HuH-7 (cell line): Measurements from ENCODE around the gene UQCRC2.
"Not testable (repeated sequence)": the region's sequence is repeated elsewhere in the genome, so short reads cannot be mapped to it uniquely, and the experiment has no call there.

Source experiments
- DNase-seq: peaks from one replicate; pipeline ENCODE4 v3.0.0; 2011; ENCODE audit warnings: low spot score

Gene UQCRC2

GRCh38 chr16:22010902-22011301, 57.7 kb downstream of the UQCRC2 start:
- no peak for DNase-seq

DNA sequence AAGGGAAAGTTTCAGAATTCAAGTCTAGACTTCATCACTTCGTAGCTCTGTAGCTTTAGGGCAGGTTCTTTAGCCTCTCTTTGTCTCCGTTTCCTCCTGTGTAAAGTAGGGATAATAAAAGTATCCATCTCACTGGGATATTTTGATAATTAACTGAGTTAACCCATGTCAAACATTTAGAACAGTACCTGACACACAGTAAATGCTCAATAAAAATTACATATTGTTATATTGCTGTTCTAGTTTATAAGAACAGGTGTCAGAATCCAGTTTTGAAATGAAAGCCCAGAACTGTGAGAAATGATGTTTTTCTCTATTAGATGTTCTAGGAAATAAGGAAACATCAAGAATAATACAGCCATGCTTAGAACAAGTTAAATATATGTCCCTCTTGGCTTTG, 59.1 kb downstream of the UQCRC2 start:
- no peak for DNase-seq

DNA sequence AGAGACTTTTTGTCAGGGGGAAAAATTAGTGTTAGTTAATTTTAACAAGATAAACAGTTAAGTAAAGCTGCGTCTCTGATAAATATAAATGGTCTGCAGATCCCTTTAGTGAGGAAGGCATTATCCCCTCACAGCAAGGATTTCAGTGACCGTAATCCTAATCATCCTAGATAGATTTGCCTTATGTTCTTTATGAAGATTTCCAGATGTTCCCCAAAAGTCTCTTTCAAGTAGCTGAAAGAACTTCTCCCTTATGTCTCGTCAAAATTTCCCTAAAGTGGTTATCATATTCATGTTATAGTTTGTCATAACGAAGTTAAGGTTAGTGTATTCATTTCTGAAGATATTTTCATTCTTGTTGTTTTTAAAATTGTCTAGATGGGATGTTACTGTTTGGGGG, 60.3 kb downstream of the UQCRC2 start:
- no peak for DNase-seq

DNA sequence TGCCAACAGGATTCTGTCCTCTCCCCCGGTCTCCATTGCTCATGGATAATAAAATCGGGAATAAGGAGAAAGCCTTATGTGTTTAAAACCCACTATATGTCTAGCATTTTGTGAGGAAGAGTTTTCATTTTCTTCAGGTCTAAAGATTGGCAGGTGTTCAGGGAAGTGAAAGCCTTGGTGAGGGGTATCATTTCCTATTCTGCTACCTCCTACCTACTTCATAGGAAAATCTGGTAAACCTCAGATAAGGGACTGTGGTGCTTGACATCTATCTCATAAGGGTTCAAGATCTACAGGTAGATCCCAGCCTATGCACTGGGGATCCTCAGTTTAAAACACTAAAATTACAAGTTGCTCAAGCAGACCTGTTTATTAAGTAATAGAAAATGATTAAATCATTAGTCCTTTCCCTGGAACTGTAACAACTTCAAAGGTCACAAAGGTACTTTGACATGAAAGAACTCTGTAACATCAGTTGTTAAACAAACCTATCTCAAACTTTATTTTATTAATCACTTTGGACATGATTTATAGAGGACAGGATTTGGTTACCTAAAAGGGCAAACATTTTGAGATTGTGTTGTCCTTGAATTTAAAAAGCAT, 61.2 kb downstream of the UQCRC2 start:
- no peak for DNase-seq

DNA sequence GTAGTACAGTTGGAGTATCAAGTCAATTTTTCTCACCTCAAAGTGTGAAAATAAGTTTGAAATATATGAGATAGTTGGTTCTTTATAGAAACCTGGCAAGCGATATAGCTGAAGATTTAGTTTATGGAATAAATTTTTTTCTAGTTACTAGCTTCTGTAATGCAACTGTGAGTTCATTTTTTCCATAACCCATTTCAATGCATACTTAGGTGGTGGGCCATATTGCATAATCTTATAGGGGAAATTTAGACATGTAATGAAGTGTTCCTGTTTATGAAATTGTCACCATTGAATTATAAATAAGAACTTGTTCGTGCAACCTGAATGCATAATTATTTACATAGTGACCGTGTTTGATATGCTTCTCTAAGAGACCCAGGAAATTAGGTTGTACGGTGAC, 63.8 kb downstream of the UQCRC2 start:
- DNase-seq: no peak

- no peak for DNase-seq
These were observed 65.4 kb downstream of the UQCRC2 start for GRCh38 chr16:22018559-22018958.

GRCh38 chr16:22022151-22022550, 69.0 kb downstream of the UQCRC2 start:
- DNase-seq: no peak

- DNase-seq: no peak
These were observed 70.3 kb downstream of the UQCRC2 start for GRCh38 chr16:22023505-22023904.

DNA sequence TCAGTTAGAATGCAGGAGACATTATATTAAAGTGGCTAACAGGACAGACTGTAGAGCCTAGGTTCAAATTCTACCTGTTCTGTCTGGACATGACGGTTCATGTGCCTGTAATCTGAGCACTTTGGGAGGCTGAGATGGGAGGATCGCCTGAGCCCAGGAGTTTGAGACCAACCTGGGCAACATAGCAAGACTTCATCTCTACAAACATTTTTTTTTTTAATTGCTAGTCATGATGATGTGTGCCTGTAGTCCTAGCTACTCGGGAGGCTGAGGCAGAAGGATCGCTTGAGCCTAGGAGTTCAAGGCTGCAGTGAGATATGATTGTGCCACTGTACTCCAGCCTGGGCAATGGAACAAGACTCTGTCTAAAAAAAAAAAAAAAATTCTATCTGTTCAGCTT, 71.6 kb downstream of the UQCRC2 start:
- DNase-seq: not testable (repeated sequence)

DNA sequence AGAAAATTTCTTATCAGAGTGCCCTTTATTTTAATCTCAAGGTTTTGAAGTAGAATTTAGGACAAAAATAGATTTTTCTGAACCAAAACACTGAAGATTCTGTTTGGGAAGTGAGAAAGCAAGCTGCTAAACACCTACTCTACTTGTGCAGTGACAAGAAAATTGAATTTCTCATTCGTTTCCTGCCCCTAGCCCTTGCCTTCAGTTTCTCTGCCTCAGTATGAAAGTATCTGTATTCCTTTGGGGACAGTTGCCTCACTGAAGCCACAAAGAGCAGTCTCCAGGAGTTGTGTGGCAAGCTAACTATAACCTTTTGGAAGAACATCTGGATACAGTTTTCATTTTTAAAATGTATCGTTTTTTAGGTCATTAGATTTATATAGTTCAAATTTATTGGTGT, 74.5 kb downstream of the UQCRC2 start:
- no peak for DNase-seq

DNA sequence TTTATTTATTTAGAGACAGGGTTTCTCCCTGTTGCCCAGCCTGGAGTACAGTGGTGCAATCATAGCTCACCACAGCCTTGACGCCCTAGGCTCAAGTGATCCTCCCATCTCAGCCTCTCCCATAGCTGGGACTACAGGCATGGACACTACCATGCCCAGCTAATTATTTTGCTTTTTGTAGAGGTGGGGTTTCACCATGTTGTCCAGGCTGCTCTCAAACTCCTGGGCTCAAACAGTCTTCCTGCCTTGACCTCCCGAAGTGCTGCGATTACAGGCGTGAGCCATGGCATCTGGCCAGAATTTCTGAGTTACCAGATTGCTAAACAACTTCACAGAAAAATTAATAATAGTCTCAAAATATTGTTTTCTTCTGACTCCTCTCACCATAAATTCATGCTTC, 76.5 kb downstream of the UQCRC2 start:
- no peak for DNase-seq

- DNase-seq: peak; percentile 41
These were observed 77.1 kb downstream of the UQCRC2 start for GRCh38 chr16:22030087-22030812.

- no peak for DNase-seq
These were observed 78.4 kb downstream of the UQCRC2 start for GRCh38 chr16:22031483-22032083.
